EH (cell line): ENCODE data around the gene YTHDC1.
"Not testable (repeated sequence)": the region's sequence is repeated elsewhere in the genome, so short reads cannot be mapped to it uniquely, and the experiment has no call there.

Experiments
- DNase-seq: peaks from one replicate; pipeline ENCODE4 v3.0.0-alpha.2; 2015; ENCODE audit warnings: low read depth

YTHDC1 gene

DNA sequence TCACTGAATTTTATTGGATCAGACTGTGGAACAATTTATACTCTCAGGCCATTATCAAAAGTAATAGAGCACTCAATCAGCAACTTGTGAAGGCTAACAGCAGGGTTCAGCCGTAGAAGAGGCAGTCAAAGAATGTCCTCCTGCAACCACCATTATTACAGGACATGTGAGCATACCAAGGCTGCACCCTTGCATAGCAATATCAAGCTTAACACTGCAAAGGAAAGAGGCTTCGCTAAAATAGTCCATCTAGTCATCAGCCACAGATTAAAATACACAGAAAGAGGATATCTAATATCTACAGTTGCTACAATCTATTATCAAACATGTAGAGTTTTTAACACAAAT lies 61.5 kb downstream of the YTHDC1 start:
- no peak for DNase-seq

DNA sequence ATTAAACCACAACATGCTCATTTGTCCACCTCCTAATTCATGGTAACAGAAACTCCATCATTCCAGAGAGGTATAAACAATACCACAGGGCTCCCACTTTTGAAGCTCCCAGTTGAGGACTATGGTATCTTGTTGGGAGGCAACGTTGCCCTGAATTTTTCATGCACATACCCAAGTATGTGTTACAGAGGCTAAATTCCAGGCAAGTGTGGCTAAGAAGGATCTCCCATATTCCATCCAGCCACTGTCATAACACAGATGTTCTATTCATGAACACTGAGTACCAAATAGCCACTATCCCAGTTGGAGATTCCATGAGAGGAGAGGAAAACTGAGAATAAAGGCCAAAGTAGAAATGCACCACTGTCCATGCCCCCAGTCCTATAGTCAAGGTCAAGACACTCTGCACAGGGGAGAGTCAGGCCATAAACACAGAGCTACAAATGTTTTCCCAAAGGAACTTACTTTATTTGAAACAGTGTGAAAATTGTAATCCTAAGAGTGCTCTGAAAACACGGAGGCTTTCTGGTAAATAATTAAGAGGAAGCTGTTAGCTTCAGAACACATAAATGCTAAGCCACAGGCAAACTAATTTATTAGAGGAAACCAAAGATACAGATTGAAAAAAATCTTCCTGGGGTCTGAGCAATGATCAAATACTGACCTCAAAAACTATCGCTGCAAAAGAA lies 62.0 kb downstream of the YTHDC1 start:
- DNase-seq = no peak

DNA sequence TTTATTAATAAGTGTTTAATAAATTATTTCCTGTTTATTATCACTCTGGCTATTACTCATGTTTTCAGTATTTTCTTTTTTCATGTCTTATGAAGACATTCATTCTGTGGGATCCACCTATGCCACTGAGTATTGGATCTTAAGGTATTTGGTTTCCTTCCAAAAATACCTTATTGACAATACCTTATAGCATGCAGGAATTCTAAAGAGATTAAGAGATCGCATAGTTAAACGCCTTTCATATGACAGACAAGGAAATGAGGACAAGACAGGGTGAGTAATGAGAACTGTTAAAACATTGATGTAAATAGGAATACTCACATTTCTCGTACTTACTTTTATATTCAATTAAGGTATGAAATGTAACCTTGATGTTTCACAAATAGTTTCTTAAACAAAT lies 66.2 kb downstream of the YTHDC1 start:
- DNase-seq = no peak

DNA sequence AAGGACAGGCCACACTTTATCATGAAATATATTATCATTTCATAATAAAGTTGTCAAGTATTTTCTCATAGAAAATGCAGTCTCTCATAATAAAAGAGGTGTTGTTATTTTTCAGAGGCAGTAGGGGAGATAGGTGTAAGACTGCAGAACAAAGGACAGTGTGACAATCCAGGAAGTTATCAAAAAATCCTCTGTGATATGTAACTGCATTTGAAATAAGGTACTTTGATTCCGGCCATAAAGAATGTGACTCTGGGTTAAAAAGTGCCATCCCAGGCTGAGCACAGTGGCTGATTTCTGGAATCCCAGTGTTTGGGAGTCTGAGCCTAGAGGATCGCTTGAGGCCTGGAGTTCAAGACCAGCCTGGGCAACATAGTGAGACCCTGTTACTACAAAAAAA lies 66.8 kb downstream of the YTHDC1 start:
- DNase-seq = no peak

DNA sequence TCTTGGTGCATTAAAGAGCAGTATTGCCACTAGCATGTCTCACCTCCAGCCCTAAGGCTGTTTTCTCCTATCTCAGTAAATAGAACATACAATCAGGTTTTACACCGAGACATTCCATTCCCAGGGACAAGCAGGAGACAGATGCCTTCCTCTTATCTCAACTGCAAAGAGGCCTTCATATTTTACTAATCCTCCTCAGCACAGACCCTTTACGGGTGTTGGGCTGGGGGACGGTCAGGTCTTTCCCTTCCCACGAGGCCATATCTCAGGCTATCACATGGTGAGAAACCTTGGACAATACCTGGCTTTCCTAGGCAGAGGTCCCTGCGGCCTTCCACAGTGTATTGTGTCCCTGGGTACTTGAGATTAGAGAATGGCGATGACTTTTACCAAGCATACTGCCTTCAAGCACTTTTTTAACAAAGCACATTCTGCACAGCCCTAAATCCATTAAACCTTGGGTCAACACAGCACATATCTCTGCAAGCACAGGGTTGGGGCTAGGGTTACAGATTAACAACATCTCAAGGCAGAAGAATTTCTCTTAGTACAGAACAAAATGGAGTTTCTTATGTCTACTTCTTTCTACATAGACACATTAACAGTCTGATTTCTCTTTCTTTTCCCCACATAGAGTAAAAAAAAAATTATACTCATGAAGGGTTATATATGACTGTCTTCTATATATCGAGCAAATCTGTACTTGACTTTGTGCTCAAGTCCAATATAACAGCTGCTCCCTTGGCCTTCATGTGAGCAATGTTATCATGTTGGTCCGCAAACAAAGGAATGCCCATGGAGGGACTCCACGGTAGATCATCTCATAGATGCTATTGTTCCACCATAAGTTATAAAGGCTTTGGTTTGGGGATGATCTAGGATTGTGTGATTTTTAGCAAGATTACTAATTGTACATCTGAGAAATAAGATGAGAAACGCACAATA lies 67.8 kb downstream of the YTHDC1 start:
- DNase-seq = not testable (repeated sequence)

DNA sequence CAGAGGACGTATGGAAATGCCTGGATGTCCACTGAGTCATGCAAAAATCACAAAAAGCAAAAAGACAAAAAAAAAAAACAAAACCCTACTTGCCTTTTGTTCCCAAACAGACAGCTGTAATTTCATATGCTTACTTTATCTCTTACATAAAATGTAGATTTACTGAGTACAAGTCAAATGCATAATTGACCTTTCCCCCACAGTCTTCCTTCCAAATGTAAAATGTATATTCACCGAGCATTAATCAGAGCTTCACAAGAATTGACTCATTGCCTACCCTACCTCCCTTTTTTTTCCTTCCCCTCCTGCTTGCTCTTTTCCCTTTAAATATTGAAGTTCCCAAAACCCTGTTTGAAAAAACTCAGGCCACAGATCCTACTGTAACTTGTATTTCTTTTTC lies 71.9 kb downstream of the YTHDC1 start:
- DNase-seq = no peak

DNA sequence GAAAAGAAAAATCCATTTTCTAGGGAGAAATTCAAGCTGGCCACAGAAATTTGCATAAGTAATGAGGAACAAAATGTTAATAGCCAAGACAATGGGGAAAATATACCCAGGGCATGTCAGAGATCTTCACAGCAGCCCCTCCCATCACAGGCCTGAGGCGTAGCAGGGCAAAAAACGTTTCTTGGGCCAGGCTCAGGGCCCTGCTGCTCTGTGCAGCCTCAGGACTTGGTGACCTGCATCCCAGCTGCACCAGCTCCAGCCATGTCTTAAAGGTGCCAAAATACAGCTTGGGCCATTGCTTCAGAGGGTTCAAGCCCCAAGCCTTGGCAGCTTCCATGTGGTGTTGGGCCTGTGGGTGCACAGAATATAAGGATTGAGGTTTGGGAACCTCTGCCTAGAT lies 72.3 kb downstream of the YTHDC1 start:
- DNase-seq = no peak

DNA sequence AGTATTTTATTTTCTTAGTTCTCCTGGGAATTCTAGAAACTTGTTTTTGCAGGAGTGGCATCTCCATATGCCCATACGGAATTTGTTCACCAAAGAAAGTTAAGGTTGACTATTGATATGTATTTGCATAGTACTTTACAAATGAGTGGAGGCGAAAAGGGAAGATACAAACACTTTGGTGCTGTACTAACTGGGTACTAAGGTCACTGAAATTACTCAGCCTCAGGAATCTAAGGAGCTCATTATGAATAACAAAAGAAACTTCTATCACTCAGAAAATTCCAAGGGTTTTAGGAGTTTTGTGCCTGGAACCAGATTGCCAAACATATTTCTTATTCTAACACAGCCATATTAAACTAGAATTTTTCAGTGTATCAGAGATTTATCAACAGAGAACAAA lies 77.0 kb downstream of the YTHDC1 start:
- peak; percentile 11 for DNase-seq

DNA sequence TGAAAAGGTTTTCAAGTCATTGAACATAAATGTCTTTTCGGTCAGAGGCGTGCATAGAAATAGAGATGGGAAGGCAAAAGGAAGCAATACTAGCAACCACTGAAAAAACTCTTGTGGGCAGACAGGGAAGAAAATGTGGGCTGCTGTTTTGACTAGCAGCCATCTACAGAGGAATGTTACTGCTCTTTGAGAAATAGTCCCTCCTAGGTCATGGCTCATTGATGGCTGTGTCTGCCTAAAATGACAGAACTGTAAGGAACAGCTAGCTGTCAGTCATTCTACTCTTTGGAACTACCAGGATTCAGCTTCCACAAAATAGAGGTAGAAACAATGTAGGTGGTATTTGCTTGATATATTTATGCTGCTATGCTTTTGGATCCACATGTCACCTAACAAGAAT lies 77.5 kb downstream of the YTHDC1 start:
- DNase-seq = peak; percentile 16

DNA sequence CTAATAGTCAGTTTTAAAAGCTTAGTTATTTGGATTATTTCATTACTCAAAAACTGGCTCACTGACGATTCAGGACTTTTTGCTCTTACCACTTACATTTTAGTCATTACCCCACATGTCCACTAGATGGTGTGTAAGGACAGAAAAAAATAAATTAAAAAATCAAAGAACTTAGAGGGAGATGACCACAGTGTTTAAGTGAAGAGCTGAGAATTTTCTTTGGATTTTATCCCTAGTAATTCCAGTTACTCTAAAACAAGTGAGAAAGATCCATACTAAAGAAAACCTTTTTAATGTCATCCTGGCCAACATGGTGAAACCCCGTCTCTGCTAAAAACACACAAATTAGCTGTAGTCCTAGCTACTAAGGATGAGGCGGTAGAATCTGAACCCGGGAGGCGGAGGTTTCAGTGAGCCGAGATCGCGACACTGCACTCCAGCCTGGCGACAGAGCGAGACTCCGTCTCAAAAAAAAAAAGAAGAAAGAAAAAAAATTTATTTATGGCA lies 78.0 kb downstream of the YTHDC1 start:
- DNase-seq = peak; percentile 65

DNA sequence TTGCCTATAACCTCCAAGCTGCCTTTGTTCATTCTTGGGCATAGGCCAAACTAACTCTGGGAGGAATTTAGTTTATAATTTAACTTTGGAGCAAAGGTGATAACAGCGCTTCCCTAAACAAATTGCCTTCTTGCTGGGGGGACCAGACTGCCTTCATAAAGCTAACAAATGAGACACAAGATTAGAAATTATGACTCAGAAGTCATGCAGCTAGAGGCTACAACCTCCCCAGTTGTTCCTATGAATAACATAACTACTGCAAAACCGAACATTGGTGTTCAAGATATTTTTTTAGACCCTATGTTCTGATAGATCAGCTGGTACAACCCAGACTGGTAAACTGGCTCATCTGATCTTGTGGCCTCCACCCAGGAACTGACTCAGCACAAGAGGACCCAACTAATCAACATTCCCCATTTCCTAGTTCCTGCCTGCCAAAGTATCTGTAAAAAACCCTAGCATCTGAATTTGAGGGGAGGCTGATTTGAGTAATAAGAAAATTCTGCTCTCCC lies 82.4 kb downstream of the YTHDC1 start:
- peak; percentile 15 for DNase-seq

DNA sequence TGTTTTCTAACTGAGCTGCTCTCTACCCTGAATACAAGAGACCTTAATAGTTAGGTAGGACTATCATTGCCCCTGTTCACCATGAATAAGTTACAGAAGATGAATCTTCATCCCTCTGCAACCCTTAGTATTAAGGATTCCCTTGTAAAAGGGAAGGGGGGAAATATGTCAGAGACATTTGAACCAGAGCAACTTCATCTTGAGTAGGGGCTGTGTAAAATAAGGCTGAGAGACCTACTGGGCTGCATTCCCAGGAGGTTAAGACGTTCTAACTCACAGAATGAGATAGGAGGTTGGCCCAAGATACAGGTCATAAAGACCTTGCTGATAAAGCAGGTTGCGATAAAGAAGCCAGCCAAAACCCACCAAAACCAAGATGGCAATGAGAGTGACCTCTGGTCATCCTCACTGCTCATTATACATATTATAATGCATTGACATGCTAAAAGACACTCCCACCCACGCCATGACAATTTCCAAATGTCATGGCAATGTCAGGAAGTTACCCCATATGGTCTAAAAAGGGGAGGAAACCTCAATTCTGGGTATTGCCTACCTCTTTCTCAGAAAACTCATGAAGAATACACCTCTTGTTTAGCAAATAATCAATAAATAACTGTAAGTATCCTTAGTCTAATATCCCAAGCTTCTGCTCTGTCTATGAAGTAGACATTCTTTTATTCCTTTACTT lies 84.9 kb downstream of the YTHDC1 start:
- DNase-seq = no peak
